ENCODE measurements around the gene SSR2. TPM values are rescaled to one million over a fixed set of nuclear protein-coding genes. Genes with fewer than 3 reads are reported as not detected.
A peak's percentile ranks its signal among the peaks of the same experiment; 100 is the strongest.

The SSR2 gene
- polyA plus RNA-seq, 1 of the 3 experiments (the other 2 are of a cell fraction): 1,136 TPM

GRCh38 chr1:156070548-156070947, 49.8 kb upstream of the SSR2 start:
- no peak overlapping the region for H3K9ac ChIP-seq
- no peaks in the 10 kb centered on the region for H3K27me3 ChIP-seq (ENCODE audit: insufficient read depth)
- no peak overlapping the region for H2AFZ ChIP-seq (ENCODE audit: low read depth)
- H3F3A ChIP-seq (replicated peaks; ENCODE audit: insufficient read depth): peaks cover 37% of the 10 kb centered on the region
- peaks cover 31% of the 10 kb centered on the region for H4K20me1 ChIP-seq (ENCODE audit: insufficient read depth)
- CTCF ChIA-PET: interaction anchor here (0.8 to 1.9 kb wide), 7 partner anchors 9 to 57 kb away, joined by 3 to 7 read pairs (median 4); no protein-coding TSS in a partner anchor
- POLR2A ChIA-PET: interaction anchor here (0.7 to 1.4 kb wide), 3 partner anchors 9 to 172 kb away, joined by 3 to 7 read pairs (median 3); no protein-coding TSS in a partner anchor
- H3K9me3 ChIP-seq: no peaks in the 10 kb centered on the region
- DNase-seq: peak; percentile 88
- H3K36me3 ChIP-seq (replicated peaks in 1 of 2; ENCODE audit: control insufficient read depth in 1 of 2, insufficient read depth in 2 of 2, low read length in 1 of 2): peaks cover 6 to 29% of the 10 kb centered on the region in 2 experiments
- no peak overlapping the region for H3K4me2 ChIP-seq
- H3K9me2 ChIP-seq: no peaks in the 10 kb centered on the region
- H3K27ac ChIP-seq (ENCODE audit: low read depth in 2 of 2, low read length in 1 of 2): peak overlapping the region in 1 of 2 experiments; percentile 76; a peak in 2 of 4 replicates
- 49% methylated on average over 4 of the region's 4 CpGs for WGBS (ENCODE audit: low lambda C conversion rate)
- no peak overlapping the region for H3K4me3 ChIP-seq (ENCODE audit: low read depth in 2 of 2, low read length in 1 of 2)
- H3K79me2 ChIP-seq (ENCODE audit: insufficient read depth): peaks cover 17% of the 10 kb centered on the region
- H3K4me1 ChIP-seq (ENCODE audit: control insufficient read depth in 1 of 2, insufficient read depth in 2 of 2, low read depth in 1 of 2, low read length in 1 of 2): peaks cover 0 to 31% of the 10 kb centered on the region in 2 experiments; a peak in 2 of 4 replicates
- TF ChIP-seq, protein P1, sequence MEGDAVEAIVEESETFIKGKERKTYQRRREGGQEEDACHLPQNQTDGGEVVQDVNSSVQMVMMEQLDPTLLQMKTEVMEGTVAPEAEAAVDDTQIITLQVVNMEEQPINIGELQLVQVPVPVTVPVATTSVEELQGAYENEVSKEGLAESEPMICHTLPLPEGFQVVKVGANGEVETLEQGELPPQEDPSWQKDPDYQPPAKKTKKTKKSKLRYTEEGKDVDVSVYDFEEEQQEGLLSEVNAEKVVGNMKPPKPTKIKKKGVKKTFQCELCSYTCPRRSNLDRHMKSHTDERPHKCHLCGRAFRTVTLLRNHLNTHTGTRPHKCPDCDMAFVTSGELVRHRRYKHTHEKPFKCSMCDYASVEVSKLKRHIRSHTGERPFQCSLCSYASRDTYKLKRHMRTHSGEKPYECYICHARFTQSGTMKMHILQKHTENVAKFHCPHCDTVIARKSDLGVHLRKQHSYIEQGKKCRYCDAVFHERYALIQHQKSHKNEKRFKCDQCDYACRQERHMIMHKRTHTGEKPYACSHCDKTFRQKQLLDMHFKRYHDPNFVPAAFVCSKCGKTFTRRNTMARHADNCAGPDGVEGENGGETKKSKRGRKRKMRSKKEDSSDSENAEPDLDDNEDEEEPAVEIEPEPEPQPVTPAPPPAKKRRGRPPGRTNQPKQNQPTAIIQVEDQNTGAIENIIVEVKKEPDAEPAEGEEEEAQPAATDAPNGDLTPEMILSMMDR (IDR thresholded peaks at IDR 0.05): no peak
- peak; percentile 47; the same call in 1 of the 2 replicates for TF ChIP-seq FOXJ3 (CRISPR knock-in tag; IDR thresholded peaks at IDR 0.05)
- no peak for TF ChIP-seq EP300 (IDR thresholded peaks at IDR 0.05; ENCODE audit: borderline replicate concordance in 1 of 2, low read depth in 1 of 2, low read length in 1 of 2)
- 0 out of 2 replicates have a peak, but pooled peaks have one; percentile 22 for TF ChIP-seq MXI1 (IDR thresholded peaks at IDR 0.05; ENCODE audit: low read depth, low read length)
- TF ChIP-seq CHD2 (IDR thresholded peaks at IDR 0.05; ENCODE audit: low read length, partially characterized antibody): peak; percentile 56

- 86% methylated on average over 1 of the region's 3 CpGs for WGBS (ENCODE audit: low lambda C conversion rate)
- Histone ChIP-seq H4K20me1 (ENCODE audit: insufficient read depth) (peaks cover 23% of the 10 kb centered on the region), H3K79me2 (ENCODE audit: insufficient read depth) (peaks cover 9% of the 10 kb centered on the region), H2AFZ (ENCODE audit: low read depth) (no peak overlapping the region), H3K4me3 (ENCODE audit: low read depth in 2 of 2, low read length in 1 of 2) (no peak overlapping the region), H3K4me1 (ENCODE audit: control insufficient read depth in 1 of 2, insufficient read depth in 2 of 2, low read depth in 1 of 2, low read length in 1 of 2) (peaks cover 0 to 26% of the 10 kb centered on the region in 2 experiments; a peak in 2 of 4 replicates), H3K9me2 (no peaks in the 10 kb centered on the region), H3K9ac (no peak overlapping the region), H3K36me3 (replicated peaks in 1 of 2; ENCODE audit: control insufficient read depth in 1 of 2, insufficient read depth in 2 of 2, low read length in 1 of 2) (peaks cover 5 to 22% of the 10 kb centered on the region in 2 experiments), H3K4me2 (no peak overlapping the region), H3F3A (replicated peaks; ENCODE audit: insufficient read depth) (peaks cover 37% of the 10 kb centered on the region), H3K9me3 (no peaks in the 10 kb centered on the region), H3K27me3 (ENCODE audit: insufficient read depth) (no peaks in the 10 kb centered on the region), H3K27ac (ENCODE audit: low read depth in 2 of 2, low read length in 1 of 2) (peak overlapping the region in 1 of 2 experiments; percentile 76; a peak in 2 of 4 replicates)
- DNase-seq: no peak
- CTCF ChIA-PET: interaction anchor here (0.6 to 1.9 kb wide), 9 partner anchors 10 to 155 kb away, joined by 3 to 7 read pairs (median 4); no protein-coding TSS in a partner anchor
- POLR2A ChIA-PET: interaction anchor here (0.7 to 1.4 kb wide), 4 partner anchors 10 to 173 kb away, joined by 3 to 7 read pairs (median 4); partner anchors contain the start of gene SSR2
- TF ChIP-seq GABPA (IDR thresholded peaks at IDR 0.05; ENCODE audit: low read depth): no peak
- TF ChIP-seq, protein P1 (IDR thresholded peaks at IDR 0.05): no peak
- TF ChIP-seq, protein P2, sequence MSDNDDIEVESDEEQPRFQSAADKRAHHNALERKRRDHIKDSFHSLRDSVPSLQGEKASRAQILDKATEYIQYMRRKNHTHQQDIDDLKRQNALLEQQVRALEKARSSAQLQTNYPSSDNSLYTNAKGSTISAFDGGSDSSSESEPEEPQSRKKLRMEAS (IDR thresholded peaks at IDR 0.05; ENCODE audit: low read depth): no peak
- TF ChIP-seq FOSL2 (IDR thresholded peaks at IDR 0.05; ENCODE audit: borderline replicate concordance, low read depth): no peak
- no peak for TF ChIP-seq YY1 (IDR thresholded peaks at IDR 0.05; ENCODE audit: low read depth)
- no peak for TF ChIP-seq RFX5 (IDR thresholded peaks at IDR 0.05; ENCODE audit: low read length)
- TF ChIP-seq RAD21 (IDR thresholded peaks at IDR 0.05; ENCODE audit: low read length): no peak
- TF ChIP-seq, protein P3, sequence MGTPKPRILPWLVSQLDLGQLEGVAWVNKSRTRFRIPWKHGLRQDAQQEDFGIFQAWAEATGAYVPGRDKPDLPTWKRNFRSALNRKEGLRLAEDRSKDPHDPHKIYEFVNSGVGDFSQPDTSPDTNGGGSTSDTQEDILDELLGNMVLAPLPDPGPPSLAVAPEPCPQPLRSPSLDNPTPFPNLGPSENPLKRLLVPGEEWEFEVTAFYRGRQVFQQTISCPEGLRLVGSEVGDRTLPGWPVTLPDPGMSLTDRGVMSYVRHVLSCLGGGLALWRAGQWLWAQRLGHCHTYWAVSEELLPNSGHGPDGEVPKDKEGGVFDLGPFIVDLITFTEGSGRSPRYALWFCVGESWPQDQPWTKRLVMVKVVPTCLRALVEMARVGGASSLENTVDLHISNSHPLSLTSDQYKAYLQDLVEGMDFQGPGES (IDR thresholded peaks at IDR 0.05; ENCODE audit: low read depth, low read length): no peak
- TF ChIP-seq SMC3 (IDR thresholded peaks at IDR 0.05; ENCODE audit: low read depth, low read length): no peak
- TF ChIP-seq, protein P4, sequence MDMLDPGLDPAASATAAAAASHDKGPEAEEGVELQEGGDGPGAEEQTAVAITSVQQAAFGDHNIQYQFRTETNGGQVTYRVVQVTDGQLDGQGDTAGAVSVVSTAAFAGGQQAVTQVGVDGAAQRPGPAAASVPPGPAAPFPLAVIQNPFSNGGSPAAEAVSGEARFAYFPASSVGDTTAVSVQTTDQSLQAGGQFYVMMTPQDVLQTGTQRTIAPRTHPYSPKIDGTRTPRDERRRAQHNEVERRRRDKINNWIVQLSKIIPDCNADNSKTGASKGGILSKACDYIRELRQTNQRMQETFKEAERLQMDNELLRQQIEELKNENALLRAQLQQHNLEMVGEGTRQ (IDR thresholded peaks at IDR 0.05; ENCODE audit: borderline replicate concordance, low read depth, low read length): no peak
- no peak for TF ChIP-seq JUND (IDR thresholded peaks at IDR 0.05)
- no peak for TF ChIP-seq CHD2 (IDR thresholded peaks at IDR 0.05; ENCODE audit: low read length, partially characterized antibody)
- no peak for TF ChIP-seq ELF1 (IDR thresholded peaks at IDR 0.05)
- TF ChIP-seq TEAD4 (IDR thresholded peaks at IDR 0.05; ENCODE audit: borderline replicate concordance, insufficient read depth): no peak
- TF ChIP-seq EP300 (IDR thresholded peaks at IDR 0.05; ENCODE audit: borderline replicate concordance in 1 of 2, low read depth in 1 of 2, low read length in 1 of 2): no peak
Measured at GRCh38 chr1:156069490-156070455, 49.0 kb upstream of the SSR2 start.
